Stimulated activated CD8-positive, alpha-beta memory T cell treated with anti-CD3 and anti-CD28 coated beads, Interleukin-12 subunit alpha, Interleukin-12 subunit beta, amount 100 ng/mL, for 1 hour (primary cell): Measurements from ENCODE around the gene BRPF1.

ENCODE experiments used
- DNase-seq: peaks from one replicate; pipeline ENCODE4 v3.0.0-alpha.2; 2020; ENCODE audit warnings: low read depth

BRPF1 gene

DNA sequence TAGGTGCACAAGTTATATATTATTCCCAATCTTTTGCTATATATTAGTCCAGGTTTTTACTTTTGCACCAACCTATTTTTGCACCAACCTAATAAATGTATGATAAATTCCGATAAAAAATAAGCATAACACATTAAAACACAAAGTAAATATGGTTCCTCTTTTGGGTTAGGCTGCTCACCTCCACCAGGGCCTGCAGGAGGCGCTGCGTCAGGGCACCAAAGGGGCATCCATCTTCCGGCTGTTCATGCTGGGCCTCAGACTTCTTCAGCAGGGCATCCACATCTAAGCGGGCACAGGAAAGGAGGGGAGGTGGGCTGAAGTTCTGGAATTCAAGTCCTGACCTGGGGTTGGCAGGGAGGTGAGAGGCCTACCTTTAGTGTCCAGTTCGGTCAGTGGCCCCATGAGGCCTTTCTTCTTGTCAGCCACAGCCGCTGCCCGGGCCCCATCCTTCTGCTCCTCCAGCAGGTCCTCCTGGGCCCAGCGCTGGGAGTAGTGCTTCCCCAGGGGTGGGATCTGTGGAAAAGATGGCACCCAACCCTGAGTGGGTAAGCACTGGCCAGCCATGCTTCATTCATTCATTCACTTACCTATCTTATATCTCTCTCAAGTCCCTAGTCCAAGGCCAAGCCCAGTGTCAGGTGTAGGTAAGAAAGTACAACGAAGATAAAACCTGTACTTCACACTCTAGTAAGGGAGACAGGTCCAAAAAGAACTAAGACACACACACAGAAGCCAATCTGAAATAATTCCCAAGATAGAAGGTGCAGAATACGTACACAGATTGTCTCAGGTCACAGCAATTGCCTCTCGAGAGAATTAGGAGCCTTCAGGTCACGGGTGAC lies 55.5 kb downstream of the BRPF1 start:
- DNase-seq = no peak

DNA sequence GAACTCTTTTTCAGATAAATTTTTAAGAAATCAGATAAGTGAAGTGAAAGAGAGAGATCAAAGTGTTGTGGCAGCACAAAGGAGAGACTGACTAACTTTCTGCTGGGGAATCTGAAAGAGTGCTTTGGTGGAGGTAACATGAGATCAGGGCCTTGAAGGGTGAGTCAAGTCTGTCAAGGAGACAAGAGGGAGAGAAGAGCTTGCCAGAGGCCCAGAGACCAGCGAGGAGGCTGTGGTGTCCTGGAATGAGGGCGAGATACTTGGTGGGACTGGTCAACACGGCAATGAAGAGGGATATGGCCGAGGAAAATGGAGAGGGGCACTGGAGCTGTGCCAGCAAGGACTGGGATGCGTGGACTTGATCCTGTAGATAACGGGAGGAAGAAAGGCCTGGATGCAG lies 56.2 kb downstream of the BRPF1 start:
- DNase-seq = no peak

DNA sequence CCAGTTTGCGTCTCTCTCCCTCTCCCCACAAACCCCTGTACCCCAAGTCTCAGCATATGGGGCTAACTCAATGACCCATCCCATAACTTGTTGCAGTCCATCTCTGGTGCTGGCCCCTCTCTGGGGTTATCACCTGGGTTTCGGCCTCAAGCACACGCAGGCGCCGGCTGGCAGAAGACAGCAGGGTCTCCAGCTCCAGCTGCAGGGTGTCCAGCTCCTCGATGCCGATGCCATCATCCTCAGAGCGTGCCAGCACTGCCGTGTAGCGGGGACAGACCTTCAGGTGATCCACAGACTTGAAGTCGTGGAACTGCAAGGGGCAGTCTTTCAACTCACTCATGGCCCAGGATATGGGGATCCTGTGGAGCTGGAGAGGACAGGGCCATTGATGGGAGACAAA lies 59.6 kb downstream of the BRPF1 start:
- DNase-seq = no peak

DNA sequence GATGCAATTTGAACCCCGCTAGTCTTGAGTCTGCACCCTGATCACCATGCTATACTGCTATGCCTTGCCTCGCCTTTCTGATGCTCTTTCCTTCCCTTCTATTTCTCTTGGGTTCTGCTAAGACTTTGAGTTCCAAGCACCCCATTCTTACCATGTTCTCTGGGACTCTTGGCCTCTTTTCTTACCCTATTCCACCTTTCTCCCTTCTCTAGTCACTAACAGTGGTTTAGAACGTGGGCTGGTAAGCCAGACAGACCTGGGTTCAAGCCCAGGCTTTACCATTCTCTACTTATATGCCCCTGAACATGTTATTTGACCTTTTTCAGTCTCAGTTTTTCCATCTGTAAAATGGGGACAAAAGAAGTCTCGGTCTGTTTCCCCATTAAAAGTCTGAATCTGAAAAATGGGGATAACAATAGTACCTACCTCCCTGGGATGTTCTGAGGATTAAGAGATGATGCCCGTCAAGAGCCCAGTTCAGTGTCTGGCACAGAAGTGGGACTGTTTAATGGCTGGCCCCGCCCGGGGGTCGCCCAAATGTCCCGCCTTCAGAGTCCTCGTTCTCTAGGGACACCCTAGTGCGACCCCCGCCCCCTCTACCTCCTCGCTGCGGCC lies 60.4 kb downstream of the BRPF1 start:
- DNase-seq = no peak

- peak; percentile 88 for DNase-seq
Observed at GRCh38 chr3:9792405-9793160, 61.0 kb downstream of the BRPF1 start, which contains the start of the genes ARPC4 and TADA3. TSS of gene ARPC4 (plus strand) at chr3:9793082. CDS start at chr3:9793122, 40 bp downstream. TSS of gene TADA3 (minus strand) at chr3:9792473. CDS start at chr3:9791466, 1,007 bp downstream.

DNA sequence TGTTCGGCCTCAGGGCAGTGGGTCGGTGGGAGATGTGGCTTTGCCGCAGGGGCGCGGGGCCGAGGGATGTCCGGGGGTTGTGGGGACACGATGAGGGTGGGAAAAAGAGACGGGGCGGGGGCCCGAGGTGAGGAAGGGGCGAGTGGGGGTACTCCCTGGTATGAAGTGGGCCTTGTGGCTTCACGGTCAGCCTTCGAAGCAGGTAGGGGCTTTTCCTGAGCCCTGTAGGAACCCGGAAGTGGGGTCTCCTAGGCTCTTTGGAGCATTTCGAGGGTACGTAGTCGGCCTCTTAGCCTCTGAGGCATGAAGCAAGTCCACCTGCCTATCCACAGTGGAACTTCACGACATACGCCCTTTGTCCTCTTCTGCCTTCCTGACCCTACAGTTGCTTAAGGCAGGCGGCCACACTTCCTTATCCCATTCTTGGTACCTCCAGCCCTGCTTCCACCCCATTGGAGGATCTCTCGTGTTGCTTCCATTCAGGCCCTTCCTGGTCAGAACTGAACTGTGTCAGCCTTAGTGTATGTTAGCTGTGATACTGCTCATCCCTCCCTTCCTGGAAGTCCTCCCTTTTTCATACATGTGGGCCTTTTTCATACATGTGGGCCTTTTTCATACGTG lies 61.7 kb downstream of the BRPF1 start:
- no peak for DNase-seq

- DNase-seq = no peak
Observed at GRCh38 chr3:9794400-9794799, 62.9 kb downstream of the BRPF1 start.

- DNase-seq = no peak
Observed at GRCh38 chr3:9795207-9795606, 63.7 kb downstream of the BRPF1 start.

- no peak for DNase-seq
Observed at GRCh38 chr3:9797196-9797945, 65.8 kb downstream of the BRPF1 start.
